ENCODE results near the gene FAM171A2.

The FAM171A2 gene

DNA sequence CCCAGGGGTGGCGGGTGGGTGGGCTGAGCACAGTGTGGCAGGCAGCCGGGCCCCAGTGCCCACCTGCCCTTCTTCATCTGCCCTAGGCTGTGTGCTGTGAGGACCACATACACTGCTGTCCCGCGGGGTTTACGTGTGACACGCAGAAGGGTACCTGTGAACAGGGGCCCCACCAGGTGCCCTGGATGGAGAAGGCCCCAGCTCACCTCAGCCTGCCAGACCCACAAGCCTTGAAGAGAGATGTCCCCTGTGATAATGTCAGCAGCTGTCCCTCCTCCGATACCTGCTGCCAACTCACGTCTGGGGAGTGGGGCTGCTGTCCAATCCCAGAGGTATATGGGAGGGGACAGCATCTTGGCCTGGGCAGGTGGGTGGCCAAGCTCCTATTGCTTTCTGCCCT, 12.2 kb downstream of the FAM171A2 start:
- H3K4me2 ChIP-seq (ENCODE audit: low read length), result no peak overlapping the region
- H3K79me2 ChIP-seq (ENCODE audit: control insufficient read depth, low read length), result peaks cover 11% of the 10 kb centered on the region
- no peak overlapping the region for H3K27ac ChIP-seq (ENCODE audit: low read depth, low read length)
- no peaks in the 10 kb centered on the region for H3K9me2 ChIP-seq (replicated peaks; ENCODE audit: control insufficient read depth, low read length)
- H3K27me3 ChIP-seq (ENCODE audit: control insufficient read depth, low read length), result peaks cover 10% of the 10 kb centered on the region; the same call in 1 of the 2 replicates
- H4K20me1 ChIP-seq (ENCODE audit: control insufficient read depth, insufficient read depth, low read depth, low read length), result no peaks in the 10 kb centered on the region
- no peak overlapping the region for H3K4me3 ChIP-seq (ENCODE audit: low read length)
- H3F3A ChIP-seq (ENCODE audit: control insufficient read depth, insufficient read depth), result peaks cover 18% of the 10 kb centered on the region
- peaks cover 50% of the 10 kb centered on the region for H3K36me3 ChIP-seq (ENCODE audit: control insufficient read depth, low read length)
- H3K4me1 ChIP-seq (ENCODE audit: control insufficient read depth, low read length), result peaks cover 38% of the 10 kb centered on the region
- H3K9me3 ChIP-seq (ENCODE audit: control insufficient read depth, insufficient read depth, low read length), result no peaks in the 10 kb centered on the region
- TF ChIP-seq EZH2phosphoT487 (IDR thresholded peaks at IDR 0.05; ENCODE audit: borderline replicate concordance, low read length), result no peak
- TF ChIP-seq, protein P1, sequence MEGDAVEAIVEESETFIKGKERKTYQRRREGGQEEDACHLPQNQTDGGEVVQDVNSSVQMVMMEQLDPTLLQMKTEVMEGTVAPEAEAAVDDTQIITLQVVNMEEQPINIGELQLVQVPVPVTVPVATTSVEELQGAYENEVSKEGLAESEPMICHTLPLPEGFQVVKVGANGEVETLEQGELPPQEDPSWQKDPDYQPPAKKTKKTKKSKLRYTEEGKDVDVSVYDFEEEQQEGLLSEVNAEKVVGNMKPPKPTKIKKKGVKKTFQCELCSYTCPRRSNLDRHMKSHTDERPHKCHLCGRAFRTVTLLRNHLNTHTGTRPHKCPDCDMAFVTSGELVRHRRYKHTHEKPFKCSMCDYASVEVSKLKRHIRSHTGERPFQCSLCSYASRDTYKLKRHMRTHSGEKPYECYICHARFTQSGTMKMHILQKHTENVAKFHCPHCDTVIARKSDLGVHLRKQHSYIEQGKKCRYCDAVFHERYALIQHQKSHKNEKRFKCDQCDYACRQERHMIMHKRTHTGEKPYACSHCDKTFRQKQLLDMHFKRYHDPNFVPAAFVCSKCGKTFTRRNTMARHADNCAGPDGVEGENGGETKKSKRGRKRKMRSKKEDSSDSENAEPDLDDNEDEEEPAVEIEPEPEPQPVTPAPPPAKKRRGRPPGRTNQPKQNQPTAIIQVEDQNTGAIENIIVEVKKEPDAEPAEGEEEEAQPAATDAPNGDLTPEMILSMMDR (IDR thresholded peaks at IDR 0.05; ENCODE audit: low read depth, low read length, poor library complexity, severe bottlenecking), result no peak

DNA sequence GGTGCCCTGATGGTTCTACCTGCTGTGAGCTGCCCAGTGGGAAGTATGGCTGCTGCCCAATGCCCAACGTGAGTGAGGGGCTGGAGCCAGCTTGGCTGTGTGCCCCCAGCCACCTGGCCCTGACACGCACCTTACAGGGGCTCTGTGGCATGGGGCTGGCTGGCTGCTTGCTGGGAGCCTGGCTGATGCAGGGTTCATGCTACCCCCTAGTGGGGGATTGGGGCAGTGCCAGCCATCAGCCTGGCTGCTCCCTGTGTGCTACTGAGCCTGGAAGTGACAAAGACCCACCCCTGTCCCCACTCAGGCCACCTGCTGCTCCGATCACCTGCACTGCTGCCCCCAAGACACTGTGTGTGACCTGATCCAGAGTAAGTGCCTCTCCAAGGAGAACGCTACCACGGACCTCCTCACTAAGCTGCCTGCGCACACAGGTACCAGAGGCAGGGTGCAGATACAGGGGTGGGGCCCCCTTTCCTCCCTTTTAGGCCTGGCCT, 12.9 kb downstream of the FAM171A2 start:
- Histone ChIP-seq H3K36me3 (ENCODE audit: control insufficient read depth, low read length) (peaks cover 50% of the 10 kb centered on the region), H3K27me3 (ENCODE audit: control insufficient read depth, low read length) (peaks cover 6% of the 10 kb centered on the region; the same call in 1 of the 2 replicates), H3K27ac (ENCODE audit: low read depth, low read length) (no peak overlapping the region), H4K20me1 (ENCODE audit: control insufficient read depth, insufficient read depth, low read depth, low read length) (no peaks in the 10 kb centered on the region), H3K9me3 (ENCODE audit: control insufficient read depth, insufficient read depth, low read length) (no peaks in the 10 kb centered on the region), H3K4me1 (ENCODE audit: control insufficient read depth, low read length) (peaks cover 45% of the 10 kb centered on the region), H3K9me2 (replicated peaks; ENCODE audit: control insufficient read depth, low read length) (no peaks in the 10 kb centered on the region), H3K4me3 (ENCODE audit: low read length) (no peak overlapping the region), H3K4me2 (ENCODE audit: low read length) (no peak overlapping the region), H3K79me2 (ENCODE audit: control insufficient read depth, low read length) (peaks cover 18% of the 10 kb centered on the region), H3F3A (ENCODE audit: control insufficient read depth, insufficient read depth) (peaks cover 21% of the 10 kb centered on the region)
- TF ChIP-seq, protein P1 (IDR thresholded peaks at IDR 0.05; ENCODE audit: low read depth, low read length, poor library complexity, severe bottlenecking), result peak; percentile 94
- no peak for TF ChIP-seq EZH2phosphoT487 (IDR thresholded peaks at IDR 0.05; ENCODE audit: borderline replicate concordance, low read length)

DNA sequence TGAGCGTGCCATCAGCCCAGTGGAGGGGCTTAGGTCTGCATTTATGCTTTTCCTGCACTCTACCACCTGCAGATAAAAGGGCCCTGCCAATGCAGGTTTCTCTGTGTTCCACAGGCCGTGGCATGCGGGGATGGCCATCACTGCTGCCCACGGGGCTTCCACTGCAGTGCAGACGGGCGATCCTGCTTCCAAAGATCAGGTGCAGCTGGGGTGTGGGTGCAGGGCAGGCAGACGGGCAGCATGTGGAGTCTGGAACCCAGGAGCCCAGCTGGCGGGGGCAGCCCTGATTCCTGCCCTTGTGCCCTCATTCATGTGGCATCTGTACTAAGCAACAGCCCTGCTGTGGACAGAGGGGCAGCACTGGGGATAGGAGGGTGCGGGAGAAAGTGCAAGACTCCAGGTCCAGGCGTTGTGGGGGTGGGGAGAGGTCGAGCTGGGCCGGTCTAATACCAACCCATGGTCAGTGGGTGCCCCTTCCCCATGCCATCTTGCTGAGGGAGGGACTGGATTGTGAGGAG, 14.0 kb downstream of the FAM171A2 start:
- H3K27ac ChIP-seq (ENCODE audit: low read depth, low read length), result 0 out of 2 replicates have a peak overlapping the region, but pooled peaks have one; percentile 86
- peaks cover 25% of the 10 kb centered on the region for H3K79me2 ChIP-seq (ENCODE audit: control insufficient read depth, low read length)
- H3K4me3 ChIP-seq (ENCODE audit: low read length), result no peak overlapping the region
- no peaks in the 10 kb centered on the region for H4K20me1 ChIP-seq (ENCODE audit: control insufficient read depth, insufficient read depth, low read depth, low read length)
- no peaks in the 10 kb centered on the region for H3K9me2 ChIP-seq (replicated peaks; ENCODE audit: control insufficient read depth, low read length)
- no peaks in the 10 kb centered on the region for H3K27me3 ChIP-seq (ENCODE audit: control insufficient read depth, low read length)
- H3K4me1 ChIP-seq (ENCODE audit: control insufficient read depth, low read length), result peaks cover 47% of the 10 kb centered on the region
- TF ChIP-seq, protein P1 (IDR thresholded peaks at IDR 0.05; ENCODE audit: low read depth, low read length, poor library complexity, severe bottlenecking), result no peak
- no peak for TF ChIP-seq EZH2phosphoT487 (IDR thresholded peaks at IDR 0.05; ENCODE audit: borderline replicate concordance, low read length)
- peaks cover 21% of the 10 kb centered on the region for H3F3A ChIP-seq (ENCODE audit: control insufficient read depth, insufficient read depth)
- no peak overlapping the region for H3K4me2 ChIP-seq (ENCODE audit: low read length)
- no peaks in the 10 kb centered on the region for H3K9me3 ChIP-seq (ENCODE audit: control insufficient read depth, insufficient read depth, low read length)
- peaks cover 55% of the 10 kb centered on the region for H3K36me3 ChIP-seq (ENCODE audit: control insufficient read depth, low read length)
